Left ventricle myocardium inferior (tissue), 1 donor: Measurements from ENCODE around the gene GANAB. TPM values are rescaled to one million over a fixed set of nuclear protein-coding genes. Genes with fewer than 3 reads are reported as not detected.

ENCODE experiments used
- DNase-seq: peaks from one replicate; pipeline ENCODE4 v3.0.0-alpha.2; 2020
- H3K27ac ChIP-seq: fragments of 200-600 bp; replicated peaks from 2 replicates; pipeline ENCODE4 v1.8.0; 2021
- H3K27me3 ChIP-seq: fragments of 200-600 bp; 2 replicates; pipeline ENCODE4 v1.8.0; 2021; ENCODE audit warnings: low read depth
- H3K36me3 ChIP-seq: fragments of 200-600 bp; 2 replicates; pipeline ENCODE4 v1.8.0; 2021
- H3K4me1 ChIP-seq: fragments of 200-600 bp; 2 replicates; pipeline ENCODE4 v1.8.0; 2021
- H3K4me3 ChIP-seq: fragments of 200-600 bp; 2 replicates; pipeline ENCODE4 v1.8.0; 2021; ENCODE audit warnings: mild to moderate bottlenecking, moderate library complexity
- H3K9me3 ChIP-seq: fragments of 200-600 bp; replicated peaks from 2 replicates; pipeline ENCODE4 v1.8.0; 2021
- intact Hi-C: fragments of 100-400 bp; cut with micrococcal nuclease; formaldehyde crosslinking; loops from one replicate; pipeline ENCODE4 v1.11.0; 2022
- total RNA-seq: library from RNA; stranded (reverse); fragmentation: NEBNext Ultra II Directional; extraction: Animal tissue kit (Norgen Biotek cat#: 25700); gene quantifications from one replicate; pipeline ENCODE4 v1.2.1, GENCODE V29; 2021
- TF ChIP-seq, protein P1 (sequence below): fragments of 200-600 bp; IDR thresholded peaks from 2 replicates; pipeline ENCODE4 v1.8.0; 2021; ENCODE audit warnings: antibody characterized with exemption, mild to moderate bottlenecking, borderline replicate concordance
- donor health status: DM: no; HTN: yes; CAD: no; lungs with severe emphysema.

The GANAB gene
- total RNA-seq, 1 donor from 2014 or later, result 90.2 TPM

DNA sequence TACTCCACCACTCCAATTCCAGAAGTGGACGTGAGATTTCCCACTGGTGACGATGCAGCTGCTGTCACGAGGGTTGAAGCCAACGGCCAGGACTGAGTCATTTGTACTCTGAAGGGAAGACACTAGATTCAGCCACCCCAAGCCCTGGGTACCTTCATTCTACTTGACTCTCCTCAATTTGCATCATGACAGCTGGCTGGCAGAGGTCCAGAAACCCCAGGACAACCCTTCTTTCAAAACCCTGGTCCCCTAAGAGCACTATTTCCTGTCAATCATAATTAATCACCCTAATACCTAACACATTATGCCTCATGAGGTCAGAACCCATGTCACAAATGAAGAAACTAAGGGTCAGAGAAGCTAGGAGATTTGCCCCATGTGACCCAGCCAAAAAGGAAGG lies 38.7 kb downstream of the GANAB start:
- TF ChIP-seq, protein P1, sequence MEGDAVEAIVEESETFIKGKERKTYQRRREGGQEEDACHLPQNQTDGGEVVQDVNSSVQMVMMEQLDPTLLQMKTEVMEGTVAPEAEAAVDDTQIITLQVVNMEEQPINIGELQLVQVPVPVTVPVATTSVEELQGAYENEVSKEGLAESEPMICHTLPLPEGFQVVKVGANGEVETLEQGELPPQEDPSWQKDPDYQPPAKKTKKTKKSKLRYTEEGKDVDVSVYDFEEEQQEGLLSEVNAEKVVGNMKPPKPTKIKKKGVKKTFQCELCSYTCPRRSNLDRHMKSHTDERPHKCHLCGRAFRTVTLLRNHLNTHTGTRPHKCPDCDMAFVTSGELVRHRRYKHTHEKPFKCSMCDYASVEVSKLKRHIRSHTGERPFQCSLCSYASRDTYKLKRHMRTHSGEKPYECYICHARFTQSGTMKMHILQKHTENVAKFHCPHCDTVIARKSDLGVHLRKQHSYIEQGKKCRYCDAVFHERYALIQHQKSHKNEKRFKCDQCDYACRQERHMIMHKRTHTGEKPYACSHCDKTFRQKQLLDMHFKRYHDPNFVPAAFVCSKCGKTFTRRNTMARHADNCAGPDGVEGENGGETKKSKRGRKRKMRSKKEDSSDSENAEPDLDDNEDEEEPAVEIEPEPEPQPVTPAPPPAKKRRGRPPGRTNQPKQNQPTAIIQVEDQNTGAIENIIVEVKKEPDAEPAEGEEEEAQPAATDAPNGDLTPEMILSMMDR, result no peak
- H3K4me1 ChIP-seq, result peaks cover 38% of the 10 kb centered on the region
- intact Hi-C loops, result no loop called here
- DNase-seq, result no peak
- no peaks in the 10 kb centered on the region for H3K9me3 ChIP-seq
- H3K36me3 ChIP-seq, result peaks cover 37% of the 10 kb centered on the region
- no peak overlapping the region for H3K27ac ChIP-seq
- H3K27me3 ChIP-seq, result no peaks in the 10 kb centered on the region
- H3K4me3 ChIP-seq, result no peak overlapping the region

DNA sequence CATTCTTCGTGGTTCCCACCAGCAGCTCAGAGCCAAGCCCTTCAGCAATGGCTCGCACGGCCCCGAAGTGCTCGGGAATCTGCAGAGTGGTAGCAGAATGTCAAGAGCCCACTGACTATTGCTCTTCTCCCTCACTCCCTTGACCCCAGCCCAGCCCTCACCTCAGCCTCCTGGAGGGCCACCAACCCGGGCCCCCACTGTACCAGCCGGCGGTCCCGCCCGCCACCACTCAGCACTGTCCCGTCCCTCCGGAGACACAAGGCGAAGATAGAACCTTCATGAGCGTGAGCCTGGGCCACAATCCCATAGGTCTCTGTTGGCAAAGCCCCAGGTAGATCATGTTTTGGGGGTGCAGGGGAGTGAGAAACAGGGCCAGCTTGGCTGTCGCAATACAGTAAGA lies 40.5 kb downstream of the GANAB start:
- Histone ChIP-seq H3K27ac (no peak overlapping the region), H3K4me1 (peaks cover 36% of the 10 kb centered on the region), H3K27me3 (no peaks in the 10 kb centered on the region), H3K9me3 (no peaks in the 10 kb centered on the region), H3K36me3 (peaks cover 37% of the 10 kb centered on the region), H3K4me3 (no peak overlapping the region)
- DNase-seq, result no peak
- TF ChIP-seq, protein P1, result no peak
- intact Hi-C loops, result no loop called here

DNA sequence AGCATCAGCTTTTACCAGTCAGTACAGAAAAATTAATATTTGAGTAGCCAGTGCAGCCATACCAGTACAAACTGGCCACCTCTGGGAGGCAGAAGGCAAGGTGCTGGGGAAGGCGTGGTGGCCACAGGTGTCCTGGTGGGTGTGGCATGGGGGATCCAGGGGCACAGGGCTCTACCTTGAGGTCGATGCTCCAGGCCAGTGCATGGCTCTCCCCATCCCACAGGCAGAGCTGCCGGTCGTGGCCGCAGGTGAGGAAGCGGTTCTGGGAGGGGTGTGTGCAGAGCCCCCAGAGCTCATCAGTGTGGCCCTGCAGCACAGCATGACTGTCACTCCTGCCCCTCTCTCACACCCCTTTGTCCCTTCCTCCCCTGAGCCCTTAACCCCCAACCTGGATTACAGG lies 40.9 kb downstream of the GANAB start:
- intact Hi-C loops, result no loop called here
- TF ChIP-seq, protein P1, result no peak
- Histone ChIP-seq H3K27me3 (no peaks in the 10 kb centered on the region), H3K27ac (no peak overlapping the region), H3K4me3 (no peak overlapping the region), H3K36me3 (peaks cover 37% of the 10 kb centered on the region), H3K9me3 (no peaks in the 10 kb centered on the region), H3K4me1 (peaks cover 36% of the 10 kb centered on the region)
- no peak for DNase-seq

DNA sequence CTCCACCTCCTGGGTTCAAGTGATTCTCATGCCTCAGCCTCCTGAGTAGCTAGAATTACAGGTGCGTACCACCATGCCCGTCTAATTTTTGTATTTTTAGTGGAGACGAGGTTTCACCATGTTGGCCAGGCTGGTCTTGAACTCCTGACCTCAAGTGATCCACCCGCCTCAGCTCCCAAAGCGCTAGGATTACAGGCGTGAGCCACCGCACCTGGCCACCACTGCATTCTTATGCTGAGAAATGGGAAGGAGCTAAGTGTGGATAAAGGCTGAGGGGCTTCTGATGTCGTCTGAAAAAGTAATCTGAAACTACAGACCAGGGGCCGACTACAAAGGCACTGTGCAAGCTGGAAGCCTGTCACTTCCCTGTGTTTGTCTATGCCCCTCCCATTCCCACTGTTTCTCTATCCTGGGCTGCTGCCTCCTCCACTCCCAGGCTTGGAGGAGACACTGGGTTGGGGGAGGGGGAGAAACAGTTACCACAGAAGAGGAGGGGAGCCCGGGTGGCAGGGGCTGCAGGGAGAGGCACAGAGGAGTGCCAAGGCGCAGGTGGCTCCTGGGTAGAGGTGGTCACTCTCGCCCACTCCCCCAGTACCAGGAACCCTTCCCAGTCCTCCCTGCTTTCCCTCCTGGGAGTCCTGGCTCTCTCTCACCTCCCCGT lies 41.8 kb downstream of the GANAB start:
- no peak overlapping the region for H3K27ac ChIP-seq
- H3K27me3 ChIP-seq, result no peaks in the 10 kb centered on the region
- peaks cover 36% of the 10 kb centered on the region for H3K4me1 ChIP-seq
- no peak for DNase-seq
- H3K9me3 ChIP-seq, result no peaks in the 10 kb centered on the region
- peaks cover 36% of the 10 kb centered on the region for H3K36me3 ChIP-seq
- no peak overlapping the region for H3K4me3 ChIP-seq
- TF ChIP-seq, protein P1, result no peak
- intact Hi-C loops, result no loop called here

DNA sequence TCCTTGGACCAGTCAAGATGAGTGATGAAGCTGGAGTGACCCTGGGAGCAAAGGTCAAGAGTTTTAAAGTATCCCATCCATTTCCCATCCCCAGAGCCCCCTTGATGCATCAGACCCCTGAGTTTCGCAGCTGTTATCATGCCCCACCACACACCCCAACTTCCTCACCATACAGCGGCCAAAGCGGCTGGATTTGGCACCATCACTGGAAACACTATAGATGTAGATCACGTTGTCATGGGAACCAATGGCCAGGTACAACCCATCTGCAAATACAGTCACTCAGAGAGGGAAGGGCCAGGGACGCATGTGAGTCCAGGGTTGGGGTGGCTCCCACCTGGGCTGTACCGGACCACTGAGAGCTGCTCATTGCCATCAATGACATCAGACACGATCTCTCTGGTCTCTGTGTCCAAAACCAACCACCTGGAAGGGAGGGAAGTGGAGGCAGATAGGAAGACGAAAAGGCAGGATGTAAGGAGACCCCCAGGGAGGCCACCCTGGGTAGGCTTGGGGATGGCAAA lies 42.6 kb downstream of the GANAB start:
- peaks cover 29% of the 10 kb centered on the region for H3K36me3 ChIP-seq
- no peak for DNase-seq

More for the DNA sequence above, 42.6 kb downstream of the GANAB start:
- intact Hi-C loops, result no loop called here
- H3K27me3 ChIP-seq, result no peaks in the 10 kb centered on the region
- H3K4me3 ChIP-seq, result no peak overlapping the region
- TF ChIP-seq, protein P1, result no peak
- no peak overlapping the region for H3K27ac ChIP-seq
- peaks cover 43% of the 10 kb centered on the region for H3K4me1 ChIP-seq
- no peaks in the 10 kb centered on the region for H3K9me3 ChIP-seq
